Neural crest cell (in vitro differentiated cells): ENCODE data around the gene DHRS1. TPM values are rescaled to one million over a fixed set of nuclear protein-coding genes. Genes with fewer than 3 reads are reported as not detected.
A peak's percentile ranks its signal among the peaks of the same experiment; 100 is the strongest.

Experiments
- DNase-seq: peaks from one replicate; pipeline ENCODE4 v3.0.0; 2021; ENCODE audit warnings: low read depth, mixed read lengths, low spot score
- H3K27ac Mint-ChIP-seq: one replicate; pipeline ENCODE4 v1.8.0; 2021; ENCODE audit warnings: mild to moderate bottlenecking, mixed read lengths; ENCODE audit not compliant: unreplicated experiment
- H3K27me3 Mint-ChIP-seq: 2 replicates; pipeline ENCODE4 v1.8.0; 2021; ENCODE audit warnings: low read depth, mild to moderate bottlenecking, mixed read lengths
- H3K36me3 Mint-ChIP-seq: 2 replicates; pipeline ENCODE4 v1.8.0; 2021; ENCODE audit warnings: low read depth, mild to moderate bottlenecking, mixed read lengths
- H3K4me1 Mint-ChIP-seq: 2 replicates; pipeline ENCODE4 v1.8.0; 2021; ENCODE audit warnings: mixed read lengths
- H3K4me3 Mint-ChIP-seq: one replicate; pipeline ENCODE4 v1.8.0; 2021; ENCODE audit warnings: mild to moderate bottlenecking, mixed read lengths
- H3K9me3 Mint-ChIP-seq: 2 replicates; pipeline ENCODE4 v1.8.0; 2021; ENCODE audit warnings: mixed read lengths
- total RNA-seq: library from RNA; stranded (reverse); gene quantifications from 2 replicates; pipeline ENCODE4 v1.2.1, GENCODE V29; 2021
- TF ChIP-seq, protein P1 (sequence below): fragments of 200-600 bp; sonication (generic); conservative IDR thresholded peaks from 2 replicates; pipeline ENCODE4 v1.5.0; 2021; ENCODE audit warnings: antibody characterized with exemption, mild to moderate bottlenecking

The DHRS1 gene
- total RNA-seq, 1 donor from 2014 or later, result 17.2 TPM

DNA sequence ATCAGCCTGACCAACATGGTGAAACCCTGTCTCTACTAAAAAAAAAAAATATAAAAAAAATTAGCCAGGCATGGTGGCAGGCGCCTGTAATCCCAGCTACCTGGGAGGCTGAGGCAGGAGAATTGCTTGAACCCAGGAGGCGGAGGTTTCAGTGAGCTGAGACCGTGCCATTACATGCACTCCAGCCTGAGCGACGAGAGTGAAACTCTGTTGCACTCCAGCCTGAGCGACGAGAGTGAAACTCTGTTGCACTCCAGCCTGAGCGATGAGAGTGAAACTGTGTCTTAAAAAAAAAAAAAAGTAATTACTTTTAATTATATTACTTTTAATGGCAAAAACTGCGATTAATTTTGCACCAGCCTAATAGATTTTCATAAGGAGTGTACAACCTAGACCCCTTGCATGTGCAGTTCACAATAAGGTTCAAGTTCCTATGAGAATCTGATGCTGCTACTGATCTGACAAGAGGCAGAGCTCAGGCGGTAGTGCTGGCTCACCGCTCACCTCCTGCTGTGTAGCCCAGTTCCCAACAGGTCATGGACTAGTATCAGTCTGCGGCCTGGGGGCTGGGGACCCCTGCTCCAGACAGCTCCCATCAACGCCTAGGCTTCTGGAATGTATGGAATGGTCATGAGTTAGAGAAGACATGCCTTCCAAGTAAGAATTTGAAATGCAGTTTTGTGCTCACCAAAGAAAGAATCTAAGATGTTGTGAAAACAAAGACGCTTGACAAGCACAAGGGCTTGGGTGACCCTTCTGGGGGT lies 21.8 kb upstream of the DHRS1 start:
- peaks cover 39% of the 10 kb centered on the region for H3K27me3 Mint-ChIP-seq
- TF ChIP-seq, protein P1, sequence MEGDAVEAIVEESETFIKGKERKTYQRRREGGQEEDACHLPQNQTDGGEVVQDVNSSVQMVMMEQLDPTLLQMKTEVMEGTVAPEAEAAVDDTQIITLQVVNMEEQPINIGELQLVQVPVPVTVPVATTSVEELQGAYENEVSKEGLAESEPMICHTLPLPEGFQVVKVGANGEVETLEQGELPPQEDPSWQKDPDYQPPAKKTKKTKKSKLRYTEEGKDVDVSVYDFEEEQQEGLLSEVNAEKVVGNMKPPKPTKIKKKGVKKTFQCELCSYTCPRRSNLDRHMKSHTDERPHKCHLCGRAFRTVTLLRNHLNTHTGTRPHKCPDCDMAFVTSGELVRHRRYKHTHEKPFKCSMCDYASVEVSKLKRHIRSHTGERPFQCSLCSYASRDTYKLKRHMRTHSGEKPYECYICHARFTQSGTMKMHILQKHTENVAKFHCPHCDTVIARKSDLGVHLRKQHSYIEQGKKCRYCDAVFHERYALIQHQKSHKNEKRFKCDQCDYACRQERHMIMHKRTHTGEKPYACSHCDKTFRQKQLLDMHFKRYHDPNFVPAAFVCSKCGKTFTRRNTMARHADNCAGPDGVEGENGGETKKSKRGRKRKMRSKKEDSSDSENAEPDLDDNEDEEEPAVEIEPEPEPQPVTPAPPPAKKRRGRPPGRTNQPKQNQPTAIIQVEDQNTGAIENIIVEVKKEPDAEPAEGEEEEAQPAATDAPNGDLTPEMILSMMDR, result no peak
- H3K4me3 Mint-ChIP-seq, result no peak overlapping the region
- no peak for DNase-seq
- no peaks in the 10 kb centered on the region for H3K36me3 Mint-ChIP-seq
- H3K9me3 Mint-ChIP-seq, result no peaks in the 10 kb centered on the region
- H3K4me1 Mint-ChIP-seq, result peaks cover 3% of the 10 kb centered on the region
- H3K27ac Mint-ChIP-seq, result no peak overlapping the region

DNA sequence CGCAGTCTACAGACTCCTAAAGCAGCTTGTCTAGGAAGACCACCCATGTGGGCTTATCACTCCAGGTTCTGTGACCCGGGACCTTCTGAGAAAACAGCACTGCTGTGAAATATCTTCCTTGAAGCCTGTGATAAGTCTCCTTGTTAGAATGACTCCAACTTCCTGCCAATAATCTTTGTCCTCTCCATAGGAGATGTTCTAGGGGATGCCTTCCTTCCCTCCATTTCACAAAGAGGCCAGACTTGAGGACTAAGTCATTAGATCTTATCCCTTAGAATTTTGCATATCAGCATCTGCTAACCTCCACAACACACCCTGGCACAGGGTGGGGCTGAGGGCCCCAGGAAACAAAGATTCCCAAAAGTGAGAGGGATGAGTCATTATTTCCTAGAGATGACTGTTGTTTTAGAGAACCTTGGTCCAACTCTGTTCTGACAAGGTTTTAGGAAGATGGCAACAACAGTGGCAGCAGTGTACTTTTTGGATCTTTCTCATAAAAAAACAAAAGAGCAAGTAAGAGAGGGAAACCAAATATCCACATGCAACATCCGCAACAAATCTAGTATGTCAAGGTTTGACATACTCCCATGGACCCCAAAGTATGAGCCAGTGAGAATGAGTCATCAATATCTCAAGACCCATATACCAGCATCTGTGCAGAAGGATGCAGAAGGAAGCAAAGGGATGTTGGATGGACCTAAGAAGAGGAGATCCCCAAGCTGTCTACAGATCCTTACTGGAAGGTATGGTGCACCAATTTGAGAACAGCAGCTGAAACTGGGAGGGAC lies 17.8 kb upstream of the DHRS1 start:
- H3K36me3 Mint-ChIP-seq, result no peaks in the 10 kb centered on the region
- no peak overlapping the region for H3K4me3 Mint-ChIP-seq
- DNase-seq, result no peak
- peaks cover 37% of the 10 kb centered on the region for H3K27me3 Mint-ChIP-seq
- H3K9me3 Mint-ChIP-seq, result no peaks in the 10 kb centered on the region
- TF ChIP-seq, protein P1, result no peak
- H3K27ac Mint-ChIP-seq, result no peak overlapping the region
- peaks cover 3% of the 10 kb centered on the region for H3K4me1 Mint-ChIP-seq

DNA sequence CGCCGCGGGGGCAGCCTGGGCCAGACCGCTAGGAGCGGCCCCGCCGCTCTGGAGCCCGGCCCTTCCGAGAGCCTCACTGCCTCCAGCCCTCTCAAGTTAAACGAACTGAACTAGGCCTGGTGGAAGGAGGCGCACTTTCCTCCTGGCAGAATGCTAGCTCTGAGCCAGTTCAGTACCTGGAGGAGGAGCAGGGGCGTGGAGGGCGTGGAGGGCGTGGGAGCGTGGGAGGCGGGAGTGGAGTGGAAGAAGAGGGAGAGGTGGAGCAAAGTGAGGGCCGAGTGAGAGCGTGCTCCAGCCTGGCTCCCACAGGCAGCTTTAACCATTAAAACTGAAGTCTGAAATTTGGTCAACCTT lies 17.0 kb upstream of the DHRS1 start:
- TF ChIP-seq, protein P1, result no peak
- Mint-ChIP-seq H3K36me3 (no peaks in the 10 kb centered on the region), H3K27ac (no peak overlapping the region), H3K27me3 (peaks cover 35% of the 10 kb centered on the region), H3K9me3 (no peaks in the 10 kb centered on the region), H3K4me3 (no peak overlapping the region), H3K4me1 (peaks cover 1% of the 10 kb centered on the region)
- DNase-seq, result no peak

DNA sequence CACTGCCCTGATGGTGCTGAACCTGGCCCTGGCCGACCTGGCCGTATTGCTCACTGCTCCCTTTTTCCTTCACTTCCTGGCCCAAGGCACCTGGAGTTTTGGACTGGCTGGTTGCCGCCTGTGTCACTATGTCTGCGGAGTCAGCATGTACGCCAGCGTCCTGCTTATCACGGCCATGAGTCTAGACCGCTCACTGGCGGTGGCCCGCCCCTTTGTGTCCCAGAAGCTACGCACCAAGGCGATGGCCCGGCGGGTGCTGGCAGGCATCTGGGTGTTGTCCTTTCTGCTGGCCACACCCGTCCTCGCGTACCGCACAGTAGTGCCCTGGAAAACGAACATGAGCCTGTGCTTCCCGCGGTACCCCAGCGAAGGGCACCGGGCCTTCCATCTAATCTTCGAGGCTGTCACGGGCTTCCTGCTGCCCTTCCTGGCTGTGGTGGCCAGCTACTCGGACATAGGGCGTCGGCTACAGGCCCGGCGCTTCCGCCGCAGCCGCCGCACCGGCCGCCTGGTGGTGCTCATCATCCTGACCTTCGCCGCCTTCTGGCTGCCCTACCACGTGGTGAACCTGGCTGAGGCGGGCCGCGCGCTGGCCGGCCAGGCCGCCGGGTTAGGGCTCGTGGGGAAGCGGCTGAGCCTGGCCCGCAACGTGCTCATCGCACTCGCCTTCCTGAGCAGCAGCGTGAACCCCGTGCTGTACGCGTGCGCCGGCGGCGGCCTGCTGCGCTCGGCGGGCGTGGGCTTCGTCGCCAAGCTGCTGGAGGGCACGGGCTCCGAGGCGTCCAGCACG lies 16.4 kb upstream of the DHRS1 start:
- H3K27ac Mint-ChIP-seq, result no peak overlapping the region
- no peak for DNase-seq
- no peak overlapping the region for H3K4me3 Mint-ChIP-seq
- TF ChIP-seq, protein P1, result no peak
- H3K36me3 Mint-ChIP-seq, result no peaks in the 10 kb centered on the region
- H3K9me3 Mint-ChIP-seq, result no peaks in the 10 kb centered on the region
- H3K4me1 Mint-ChIP-seq, result no peaks in the 10 kb centered on the region
- H3K27me3 Mint-ChIP-seq, result peaks cover 34% of the 10 kb centered on the region

DNA sequence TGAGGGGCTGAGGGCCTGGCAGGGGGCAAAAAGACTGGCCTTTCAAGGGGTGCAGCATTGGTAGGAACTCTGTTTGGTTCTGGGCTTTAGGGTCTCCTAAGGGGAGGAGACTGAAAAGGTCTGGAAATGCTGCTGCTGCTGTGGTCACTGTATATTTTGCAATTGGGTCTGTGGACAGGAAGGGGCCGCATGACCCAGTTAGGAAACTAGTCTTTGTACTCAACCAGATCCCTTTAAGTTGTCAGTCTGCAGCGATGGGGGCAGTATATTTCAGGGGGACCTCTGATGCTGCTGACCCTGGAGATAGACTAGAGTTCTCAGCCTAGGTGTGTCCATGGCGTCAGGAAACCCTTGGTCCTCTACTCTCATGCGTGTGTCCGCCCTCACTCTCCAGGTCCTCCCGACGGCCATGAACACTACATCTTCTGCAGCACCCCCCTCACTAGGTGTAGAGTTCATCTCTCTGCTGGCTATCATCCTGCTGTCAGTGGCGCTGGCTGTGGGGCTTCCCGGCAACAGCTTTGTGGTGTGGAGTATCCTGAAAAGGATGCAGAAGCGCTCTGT lies 15.7 kb upstream of the DHRS1 start:
- Mint-ChIP-seq H3K36me3 (no peaks in the 10 kb centered on the region), H3K9me3 (no peaks in the 10 kb centered on the region), H3K27ac (no peak overlapping the region), H3K4me1 (no peaks in the 10 kb centered on the region), H3K27me3 (peaks cover 33% of the 10 kb centered on the region), H3K4me3 (peak overlapping the region; percentile 15)
- TF ChIP-seq, protein P1, result no peak
- DNase-seq, result no peak
